ENCODE results near the gene SIGMAR1.
A peak's percentile ranks its signal among the peaks of the same experiment; 100 is the strongest.

Gene SIGMAR1

GRCh38 chr9:34638138-34638445 is 505 bp upstream of the SIGMAR1 start:
- TF ChIP-seq TEAD4 (IDR thresholded peaks at IDR 0.05) = no peak
- TF ChIP-seq FOXM1 (IDR thresholded peaks at IDR 0.05; ENCODE audit: borderline replicate concordance, low read depth) = no peak
- TF ChIP-seq CREB1 (IDR thresholded peaks at IDR 0.05; ENCODE audit: low read depth) = no peak
- no peak for TF ChIP-seq EGR1 (IDR thresholded peaks at IDR 0.05)
- no peak for TF ChIP-seq NFIC (IDR thresholded peaks at IDR 0.05)

- TF ChIP-seq USF1 (IDR thresholded peaks at IDR 0.05) (peak; percentile 75; the same call in 1 of the 2 replicates), TCF12 (IDR thresholded peaks at IDR 0.05; ENCODE audit: low read depth) (0 out of 2 replicates have a peak, but pooled peaks have one; percentile 7), YY1 (IDR thresholded peaks at IDR 0.05; ENCODE audit: low read depth) (no peak; the same call in 1 of the 2 replicates)
These were observed 714 bp downstream of the SIGMAR1 start for GRCh38 chr9:34636791-34637355.

- TF ChIP-seq CREB1 (IDR thresholded peaks at IDR 0.05; ENCODE audit: low read depth) (no peak), YY1 (IDR thresholded peaks at IDR 0.05; ENCODE audit: low read depth) (no peak)
These were observed 2.0 kb downstream of the SIGMAR1 start for GRCh38 chr9:34635556-34635955.

- TF ChIP-seq EGR1 (IDR thresholded peaks at IDR 0.05) (no peak), YY1 (IDR thresholded peaks at IDR 0.05; ENCODE audit: low read depth) (no peak), TCF12 (IDR thresholded peaks at IDR 0.05; ENCODE audit: low read depth) (no peak), EP300 (IDR thresholded peaks at IDR 0.05; ENCODE audit: borderline replicate concordance) (no peak), REST (IDR thresholded peaks at IDR 0.05; ENCODE audit: low read depth) (no peak), USF1 (IDR thresholded peaks at IDR 0.05) (no peak), MAX (IDR thresholded peaks at IDR 0.05) (no peak), ZBTB7A (IDR thresholded peaks at IDR 0.05; ENCODE audit: low read depth) (no peak), CEBPB (IDR thresholded peaks at IDR 0.05) (no peak), FOXM1 (IDR thresholded peaks at IDR 0.05; ENCODE audit: borderline replicate concordance, low read depth) (no peak), TAF1 (IDR thresholded peaks at IDR 0.05; ENCODE audit: low read depth) (no peak)
These were observed 2.9 kb downstream of the SIGMAR1 start for GRCh38 chr9:34634551-34635248.

GRCh38 chr9:34633851-34634550 is 3.6 kb downstream of the SIGMAR1 start:
- TF ChIP-seq CREB1 (IDR thresholded peaks at IDR 0.05; ENCODE audit: low read depth) (no peak), YY1 (IDR thresholded peaks at IDR 0.05; ENCODE audit: low read depth) (no peak), EP300 (IDR thresholded peaks at IDR 0.05; ENCODE audit: borderline replicate concordance) (no peak), CEBPB (IDR thresholded peaks at IDR 0.05) (no peak), ZBTB7A (IDR thresholded peaks at IDR 0.05; ENCODE audit: low read depth) (no peak), TEAD4 (IDR thresholded peaks at IDR 0.05) (peak; percentile 29; the same call in 1 of the 2 replicates), EGR1 (IDR thresholded peaks at IDR 0.05) (no peak), FOXM1 (IDR thresholded peaks at IDR 0.05; ENCODE audit: borderline replicate concordance, low read depth) (no peak), RAD21 (IDR thresholded peaks at IDR 0.05; ENCODE audit: low read depth) (peak; percentile 76), USF1 (IDR thresholded peaks at IDR 0.05) (no peak)

GRCh38 chr9:34633166-34633565 is 4.4 kb downstream of the SIGMAR1 start:
- TF ChIP-seq USF1 (IDR thresholded peaks at IDR 0.05) (no peak), EP300 (IDR thresholded peaks at IDR 0.05; ENCODE audit: borderline replicate concordance) (no peak), CEBPB (IDR thresholded peaks at IDR 0.05) (no peak), TAF1 (IDR thresholded peaks at IDR 0.05; ENCODE audit: low read depth) (no peak), FOXM1 (IDR thresholded peaks at IDR 0.05; ENCODE audit: borderline replicate concordance, low read depth) (no peak), CREB1 (IDR thresholded peaks at IDR 0.05; ENCODE audit: low read depth) (no peak), MAX (IDR thresholded peaks at IDR 0.05) (no peak), TCF12 (IDR thresholded peaks at IDR 0.05; ENCODE audit: low read depth) (no peak), YY1 (IDR thresholded peaks at IDR 0.05; ENCODE audit: low read depth) (no peak), EGR1 (IDR thresholded peaks at IDR 0.05) (no peak), NFIC (IDR thresholded peaks at IDR 0.05) (no peak), ZBTB7A (IDR thresholded peaks at IDR 0.05; ENCODE audit: low read depth) (no peak), REST (IDR thresholded peaks at IDR 0.05; ENCODE audit: low read depth) (no peak), RAD21 (IDR thresholded peaks at IDR 0.05; ENCODE audit: low read depth) (no peak), TEAD4 (IDR thresholded peaks at IDR 0.05) (no peak)
